ENCODE measurements around the gene UQCC5.

UQCC5 gene

GRCh38 chr3:52504977-52505376 lies 31.4 kb upstream of the UQCC5 start:
- no peak for DNase-seq

- no peak for DNase-seq
Measured at GRCh38 chr3:52506266-52506966, 30.0 kb upstream of the UQCC5 start.

GRCh38 chr3:52507359-52507758 lies 29.0 kb upstream of the UQCC5 start:
- DNase-seq: no peak

- no peak for DNase-seq
Measured at GRCh38 chr3:52509753-52510328, 26.6 kb upstream of the UQCC5 start.

GRCh38 chr3:52511509-52511908 lies 24.9 kb upstream of the UQCC5 start:
- DNase-seq: no peak

- DNase-seq: no peak
Measured at GRCh38 chr3:52512105-52512504, 24.3 kb upstream of the UQCC5 start.

GRCh38 chr3:52512727-52513126 lies 23.7 kb upstream of the UQCC5 start:
- DNase-seq: no peak

GRCh38 chr3:52513281-52513680 lies 23.1 kb upstream of the UQCC5 start:
- no peak for DNase-seq

- no peak for DNase-seq
Measured at GRCh38 chr3:52514576-52514975, 21.8 kb upstream of the UQCC5 start.

GRCh38 chr3:52515192-52515591 lies 21.2 kb upstream of the UQCC5 start:
- DNase-seq: no peak

GRCh38 chr3:52516509-52517195 lies 19.8 kb upstream of the UQCC5 start:
- no peak for DNase-seq

GRCh38 chr3:52517796-52518722 lies 18.3 kb upstream of the UQCC5 start:
- DNase-seq: no peak

GRCh38 chr3:52518723-52519444 lies 17.5 kb upstream of the UQCC5 start:
- DNase-seq: no peak

GRCh38 chr3:52519445-52520140 lies 16.8 kb upstream of the UQCC5 start:
- DNase-seq: no peak

- no peak for DNase-seq
Measured at GRCh38 chr3:52520141-52520667, 16.2 kb upstream of the UQCC5 start.

- DNase-seq: no peak
Measured at GRCh38 chr3:52520716-52521487, 15.5 kb upstream of the UQCC5 start.

- no peak for DNase-seq
Measured at GRCh38 chr3:52521488-52521824, 14.9 kb upstream of the UQCC5 start.

GRCh38 chr3:52521881-52522650 lies 14.3 kb upstream of the UQCC5 start:
- DNase-seq: no peak

- DNase-seq: no peak
Measured at GRCh38 chr3:52522651-52523251, 13.7 kb upstream of the UQCC5 start.
